GM23338 (cell line): ENCODE data around the gene TMBIM1. TPM values are rescaled to one million over a fixed set of nuclear protein-coding genes. Genes with fewer than 3 reads are reported as not detected.

ENCODE experiments used
- ATAC-seq: fragments of 200-7000 bp; cut with Tn5 transposase; 3 replicates; pipeline ENCODE4 v1.9.1; 2020
- DNase-seq: peaks from one replicate; pipeline ENCODE4 v3.0.0-alpha.2; 2015; ENCODE audit warnings: low spot score
- H2AFZ ChIP-seq: fragments of 200-600 bp; sonication (generic); 2 replicates; pipeline ENCODE4 v1.8.0; 2016; ENCODE audit warnings: antibody characterized with exemption, mild to moderate bottlenecking, moderate library complexity
- H3F3A ChIP-seq: fragments of 200-600 bp; sonication (generic); replicated peaks from 2 replicates; pipeline ENCODE4 v1.8.0; 2017; ENCODE audit warnings: antibody characterized with exemption, mixed run types, low read depth
- H3K27ac ChIP-seq: fragments of 200-600 bp; sonication (generic); 2 replicates; pipeline ENCODE4 v1.6.1; 2016; ENCODE audit warnings: low read depth
- H3K27me3 ChIP-seq: fragments of 200-600 bp; sonication (generic); 2 replicates; pipeline ENCODE4 v1.8.0; 2016; ENCODE audit warnings: mild to moderate bottlenecking, mixed run types, moderate library complexity; ENCODE audit not compliant: insufficient read depth
- H3K36me3 ChIP-seq: fragments of 200-600 bp; sonication (generic); 2 replicates; pipeline ENCODE4 v1.8.0; 2016; ENCODE audit warnings: mild to moderate bottlenecking; ENCODE audit not compliant: insufficient read depth
- H3K4me1 ChIP-seq: fragments of 200-600 bp; sonication (generic); 2 replicates; pipeline ENCODE4 v1.8.0; 2016; ENCODE audit warnings: mild to moderate bottlenecking, moderate library complexity; ENCODE audit not compliant: insufficient read depth
- H3K4me2 ChIP-seq: fragments of 200-600 bp; sonication (generic); 2 replicates; pipeline ENCODE4 v1.7.1; 2017; ENCODE audit warnings: mixed run types
- H3K4me3 ChIP-seq: fragments of 200-600 bp; sonication (generic); 2 replicates; pipeline ENCODE4 v1.6.1; 2016; ENCODE audit warnings: mixed run types
- H3K79me2 ChIP-seq: fragments of 200-600 bp; sonication (generic); replicated peaks from 2 replicates; pipeline ENCODE4 v1.8.0; 2017; ENCODE audit warnings: mild to moderate bottlenecking; ENCODE audit not compliant: insufficient read depth
- H3K9me2 ChIP-seq: fragments of 200-600 bp; sonication (generic); 2 replicates; pipeline ENCODE4 v1.8.0; 2017; ENCODE audit not compliant: insufficient read depth
- H4K20me1 ChIP-seq: fragments of 200-600 bp; sonication (generic); replicated peaks from 2 replicates; pipeline ENCODE4 v1.8.0; 2017; ENCODE audit warnings: mild to moderate bottlenecking; ENCODE audit not compliant: insufficient read depth
- H3K27ac Mint-ChIP-seq: 2 replicates; pipeline ENCODE4 v1.8.0; 2020; ENCODE audit warnings: inconsistent platforms, mild to moderate bottlenecking, moderate library complexity, mixed read lengths
- H3K27me3 Mint-ChIP-seq: 3 replicates; pipeline ENCODE4 v1.8.0; 2022; ENCODE audit warnings: low read depth, mild to moderate bottlenecking, moderate library complexity, mixed read lengths, inconsistent platforms; ENCODE audit not compliant: insufficient read depth, poor library complexity
- H3K36me3 Mint-ChIP-seq: 3 replicates; pipeline ENCODE4 v1.8.0; 2021; ENCODE audit warnings: low read depth, mild to moderate bottlenecking, inconsistent platforms, moderate library complexity, mixed read lengths
- H3K4me1 Mint-ChIP-seq: 3 replicates; pipeline ENCODE4 v1.8.0; 2020; ENCODE audit warnings: mild to moderate bottlenecking, inconsistent platforms, mixed read lengths
- H3K4me3 Mint-ChIP-seq: 3 replicates; pipeline ENCODE4 v1.8.0; 2021; ENCODE audit warnings: moderate library complexity, mild to moderate bottlenecking, inconsistent platforms, mixed read lengths
- H3K9me3 Mint-ChIP-seq: 3 replicates; pipeline ENCODE4 v1.8.0; 2020; ENCODE audit warnings: moderate library complexity, mild to moderate bottlenecking, inconsistent platforms, mixed read lengths
- CREB1 ChIP-seq: fragments of 250-450 bp; sonication (Bioruptor Pico); IDR thresholded peaks from 2 replicates; pipeline ENCODE4 v1.5.0; 2020; ENCODE audit warnings: low read depth, mild to moderate bottlenecking, moderate library complexity
- EZH2 ChIP-seq: fragments of 200-600 bp; sonication (generic); IDR thresholded peaks from one replicate; pipeline ENCODE4 v1.8.0; 2017; ENCODE audit warnings: antibody characterized with exemption, mild to moderate bottlenecking, low read depth; ENCODE audit not compliant: unreplicated experiment
- JUNB ChIP-seq: IDR thresholded peaks from one replicate; pipeline ENCODE4 v1.6.1; 2016; ENCODE audit warnings: antibody characterized with exemption; ENCODE audit not compliant: unreplicated experiment
- NANOG ChIP-seq: IDR thresholded peaks from 2 replicates; pipeline ENCODE4 v1.6.1; 2016; ENCODE audit warnings: antibody characterized with exemption, borderline replicate concordance
- ZNF114 ChIP-seq: fragments of 250-450 bp; sonication (Bioruptor Pico); IDR thresholded peaks from 2 replicates; pipeline ENCODE4 v1.5.0; 2020; ENCODE audit warnings: mild to moderate bottlenecking, moderate library complexity
- ZNF331 ChIP-seq: fragments of 250-450 bp; sonication (Bioruptor Pico); IDR thresholded peaks from 2 replicates; pipeline ENCODE4 v1.5.0; 2020; ENCODE audit warnings: low read depth, mild to moderate bottlenecking, moderate library complexity
- polyA plus RNA-seq: library from polyadenylated mRNA; unstranded; fragments of >200 nt; fragmentation: Nextera tagmentation; extraction: Ambion mirVana; gene quantifications from 2 replicates; pipeline ENCODE4 v1.2.1, GENCODE V29; 2016
- total RNA-seq: library from RNA; depleted of rRNA; stranded (reverse); fragments of >200 nt; shearing (Covaris generic); gene quantifications from 2 replicates; pipeline ENCODE4 v1.2.3, GENCODE V29; 2014
- TF ChIP-seq, protein P1 (sequence below): fragments of 250-450 bp; sonication (Bioruptor Pico); IDR thresholded peaks from 2 replicates; pipeline ENCODE4 v1.5.0; 2020; ENCODE audit warnings: mild to moderate bottlenecking, moderate library complexity
- TF ChIP-seq, protein P2 (sequence below), 2 experiments: fragments of 200-600 bp in 1 of 2; sonication (generic) in 1 of 2; conservative IDR thresholded peaks; 2 replicates each; pipeline versions ENCODE4 v1.5.1 to v1.6.1; 2016 to 2017; ENCODE audit warnings: antibody characterized with exemption in 2 of 2, low read depth in 2 of 2, mild to moderate bottlenecking in 2 of 2, moderate library complexity in 1 of 2
- TF ChIP-seq, protein P3 (sequence below): IDR thresholded peaks from one replicate; pipeline ENCODE4 v1.6.1; 2018; ENCODE audit warnings: antibody characterized with exemption; ENCODE audit not compliant: unreplicated experiment

TMBIM1 gene
- total and polyA plus RNA-seq, 2 experiments from 2014 or later, result 12.0 to 20.8 TPM

DNA sequence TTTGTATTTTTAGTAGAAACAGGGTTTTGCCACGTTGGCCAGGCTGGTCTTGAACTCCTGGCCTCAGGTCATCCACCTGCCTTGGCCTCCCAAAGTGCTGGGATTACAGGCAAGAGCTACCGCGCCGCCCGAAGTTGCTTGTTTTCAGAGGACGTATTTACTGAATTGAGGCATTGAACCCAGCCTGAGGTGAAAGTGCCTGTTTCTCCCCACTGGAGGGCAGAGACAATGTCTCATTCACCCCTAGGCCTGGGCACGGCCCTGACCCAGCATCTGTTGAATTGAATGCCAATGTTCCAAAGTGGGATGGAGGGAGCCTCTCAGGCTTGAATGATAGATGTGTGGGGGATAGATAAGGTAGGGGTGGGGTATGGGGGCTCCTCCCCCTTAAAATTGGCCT lies 4.5 kb upstream of the TMBIM1 start:
- Histone ChIP-seq H3K4me1 (peaks cover 22% of the 10 kb centered on the region), H2AFZ (no peak overlapping the region), H3K4me2 (no peak overlapping the region), H3K27ac (no peak overlapping the region), H3K79me2 (no peaks in the 10 kb centered on the region), H3K36me3 (no peaks in the 10 kb centered on the region), H3K9me2 (no peaks in the 10 kb centered on the region), H3F3A (no peaks in the 10 kb centered on the region), H3K4me3 (no peak overlapping the region), H4K20me1 (no peaks in the 10 kb centered on the region), H3K27me3 (no peaks in the 10 kb centered on the region)
- H3K9me3 Mint-ChIP-seq, result no peaks in the 10 kb centered on the region; the same call in 2 of the 3 replicates
- DNase-seq (peak; percentile 35), ATAC-seq (no peak; the same call in 2 of the 3 replicates)
- H3K27ac Mint-ChIP-seq, result no peak overlapping the region
- no peak overlapping the region for H3K4me3 Mint-ChIP-seq
- peaks cover 30% of the 10 kb centered on the region for H3K4me1 Mint-ChIP-seq
- no peaks in the 10 kb centered on the region for H3K36me3 Mint-ChIP-seq
- H3K27me3 Mint-ChIP-seq, result peaks cover 15% of the 10 kb centered on the region
- TF ChIP-seq CREB1 (CRISPR knock-in tag) (no peak), ZNF331 (CRISPR knock-in tag) (no peak), NANOG (no peak), ZNF114 (CRISPR knock-in tag) (no peak), JUNB (no peak), EZH2 (no peak)
- TF ChIP-seq, protein P1, sequence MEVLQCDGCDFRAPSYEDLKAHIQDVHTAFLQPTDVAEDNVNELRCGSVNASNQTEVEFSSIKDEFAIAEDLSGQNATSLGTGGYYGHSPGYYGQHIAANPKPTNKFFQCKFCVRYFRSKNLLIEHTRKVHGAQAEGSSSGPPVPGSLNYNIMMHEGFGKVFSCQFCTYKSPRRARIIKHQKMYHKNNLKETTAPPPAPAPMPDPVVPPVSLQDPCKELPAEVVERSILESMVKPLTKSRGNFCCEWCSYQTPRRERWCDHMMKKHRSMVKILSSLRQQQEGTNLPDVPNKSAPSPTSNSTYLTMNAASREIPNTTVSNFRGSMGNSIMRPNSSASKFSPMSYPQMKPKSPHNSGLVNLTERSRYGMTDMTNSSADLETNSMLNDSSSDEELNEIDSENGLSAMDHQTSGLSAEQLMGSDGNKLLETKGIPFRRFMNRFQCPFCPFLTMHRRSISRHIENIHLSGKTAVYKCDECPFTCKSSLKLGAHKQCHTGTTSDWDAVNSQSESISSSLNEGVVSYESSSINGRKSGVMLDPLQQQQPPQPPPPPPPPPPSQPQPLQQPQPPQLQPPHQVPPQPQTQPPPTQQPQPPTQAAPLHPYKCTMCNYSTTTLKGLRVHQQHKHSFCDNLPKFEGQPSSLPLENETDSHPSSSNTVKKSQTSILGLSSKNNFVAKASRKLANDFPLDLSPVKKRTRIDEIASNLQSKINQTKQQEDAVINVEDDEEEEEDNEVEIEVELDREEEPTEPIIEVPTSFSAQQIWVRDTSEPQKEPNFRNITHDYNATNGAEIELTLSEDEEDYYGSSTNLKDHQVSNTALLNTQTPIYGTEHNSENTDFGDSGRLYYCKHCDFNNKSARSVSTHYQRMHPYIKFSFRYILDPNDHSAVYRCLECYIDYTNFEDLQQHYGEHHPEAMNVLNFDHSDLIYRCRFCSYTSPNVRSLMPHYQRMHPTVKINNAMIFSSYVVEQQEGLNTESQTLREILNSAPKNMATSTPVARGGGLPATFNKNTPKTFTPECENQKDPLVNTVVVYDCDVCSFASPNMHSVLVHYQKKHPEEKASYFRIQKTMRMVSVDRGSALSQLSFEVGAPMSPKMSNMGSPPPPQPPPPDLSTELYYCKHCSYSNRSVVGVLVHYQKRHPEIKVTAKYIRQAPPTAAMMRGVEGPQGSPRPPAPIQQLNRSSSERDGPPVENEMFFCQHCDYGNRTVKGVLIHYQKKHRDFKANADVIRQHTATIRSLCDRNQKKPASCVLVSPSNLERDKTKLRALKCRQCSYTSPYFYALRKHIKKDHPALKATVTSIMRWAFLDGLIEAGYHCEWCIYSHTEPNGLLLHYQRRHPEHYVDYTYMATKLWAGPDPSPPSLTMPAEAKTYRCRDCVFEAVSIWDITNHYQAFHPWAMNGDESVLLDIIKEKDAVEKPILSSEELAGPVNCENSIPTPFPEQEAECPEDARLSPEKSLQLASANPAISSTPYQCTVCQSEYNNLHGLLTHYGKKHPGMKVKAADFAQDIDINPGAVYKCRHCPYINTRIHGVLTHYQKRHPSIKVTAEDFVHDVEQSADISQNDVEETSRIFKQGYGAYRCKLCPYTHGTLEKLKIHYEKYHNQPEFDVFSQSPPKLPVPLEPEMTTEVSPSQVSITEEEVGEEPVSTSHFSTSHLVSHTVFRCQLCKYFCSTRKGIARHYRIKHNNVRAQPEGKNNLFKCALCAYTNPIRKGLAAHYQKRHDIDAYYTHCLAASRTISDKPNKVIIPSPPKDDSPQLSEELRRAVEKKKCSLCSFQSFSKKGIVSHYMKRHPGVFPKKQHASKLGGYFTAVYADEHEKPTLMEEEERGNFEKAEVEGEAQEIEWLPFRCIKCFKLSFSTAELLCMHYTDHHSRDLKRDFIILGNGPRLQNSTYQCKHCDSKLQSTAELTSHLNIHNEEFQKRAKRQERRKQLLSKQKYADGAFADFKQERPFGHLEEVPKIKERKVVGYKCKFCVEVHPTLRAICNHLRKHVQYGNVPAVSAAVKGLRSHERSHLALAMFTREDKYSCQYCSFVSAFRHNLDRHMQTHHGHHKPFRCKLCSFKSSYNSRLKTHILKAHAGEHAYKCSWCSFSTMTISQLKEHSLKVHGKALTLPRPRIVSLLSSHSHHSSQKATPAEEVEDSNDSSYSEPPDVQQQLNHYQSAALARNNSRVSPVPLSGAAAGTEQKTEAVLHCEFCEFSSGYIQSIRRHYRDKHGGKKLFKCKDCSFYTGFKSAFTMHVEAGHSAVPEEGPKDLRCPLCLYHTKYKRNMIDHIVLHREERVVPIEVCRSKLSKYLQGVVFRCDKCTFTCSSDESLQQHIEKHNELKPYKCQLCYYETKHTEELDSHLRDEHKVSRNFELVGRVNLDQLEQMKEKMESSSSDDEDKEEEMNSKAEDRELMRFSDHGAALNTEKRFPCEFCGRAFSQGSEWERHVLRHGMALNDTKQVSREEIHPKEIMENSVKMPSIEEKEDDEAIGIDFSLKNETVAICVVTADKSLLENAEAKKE (CRISPR knock-in tag), result no peak
- TF ChIP-seq, protein P2, sequence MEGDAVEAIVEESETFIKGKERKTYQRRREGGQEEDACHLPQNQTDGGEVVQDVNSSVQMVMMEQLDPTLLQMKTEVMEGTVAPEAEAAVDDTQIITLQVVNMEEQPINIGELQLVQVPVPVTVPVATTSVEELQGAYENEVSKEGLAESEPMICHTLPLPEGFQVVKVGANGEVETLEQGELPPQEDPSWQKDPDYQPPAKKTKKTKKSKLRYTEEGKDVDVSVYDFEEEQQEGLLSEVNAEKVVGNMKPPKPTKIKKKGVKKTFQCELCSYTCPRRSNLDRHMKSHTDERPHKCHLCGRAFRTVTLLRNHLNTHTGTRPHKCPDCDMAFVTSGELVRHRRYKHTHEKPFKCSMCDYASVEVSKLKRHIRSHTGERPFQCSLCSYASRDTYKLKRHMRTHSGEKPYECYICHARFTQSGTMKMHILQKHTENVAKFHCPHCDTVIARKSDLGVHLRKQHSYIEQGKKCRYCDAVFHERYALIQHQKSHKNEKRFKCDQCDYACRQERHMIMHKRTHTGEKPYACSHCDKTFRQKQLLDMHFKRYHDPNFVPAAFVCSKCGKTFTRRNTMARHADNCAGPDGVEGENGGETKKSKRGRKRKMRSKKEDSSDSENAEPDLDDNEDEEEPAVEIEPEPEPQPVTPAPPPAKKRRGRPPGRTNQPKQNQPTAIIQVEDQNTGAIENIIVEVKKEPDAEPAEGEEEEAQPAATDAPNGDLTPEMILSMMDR (conservative IDR thresholded peaks at IDR 0.05; ENCODE audit: low read depth in 2 of 2), result peak; percentile 12 to 21; a peak in 1 of 4 replicates
- TF ChIP-seq, protein P3, sequence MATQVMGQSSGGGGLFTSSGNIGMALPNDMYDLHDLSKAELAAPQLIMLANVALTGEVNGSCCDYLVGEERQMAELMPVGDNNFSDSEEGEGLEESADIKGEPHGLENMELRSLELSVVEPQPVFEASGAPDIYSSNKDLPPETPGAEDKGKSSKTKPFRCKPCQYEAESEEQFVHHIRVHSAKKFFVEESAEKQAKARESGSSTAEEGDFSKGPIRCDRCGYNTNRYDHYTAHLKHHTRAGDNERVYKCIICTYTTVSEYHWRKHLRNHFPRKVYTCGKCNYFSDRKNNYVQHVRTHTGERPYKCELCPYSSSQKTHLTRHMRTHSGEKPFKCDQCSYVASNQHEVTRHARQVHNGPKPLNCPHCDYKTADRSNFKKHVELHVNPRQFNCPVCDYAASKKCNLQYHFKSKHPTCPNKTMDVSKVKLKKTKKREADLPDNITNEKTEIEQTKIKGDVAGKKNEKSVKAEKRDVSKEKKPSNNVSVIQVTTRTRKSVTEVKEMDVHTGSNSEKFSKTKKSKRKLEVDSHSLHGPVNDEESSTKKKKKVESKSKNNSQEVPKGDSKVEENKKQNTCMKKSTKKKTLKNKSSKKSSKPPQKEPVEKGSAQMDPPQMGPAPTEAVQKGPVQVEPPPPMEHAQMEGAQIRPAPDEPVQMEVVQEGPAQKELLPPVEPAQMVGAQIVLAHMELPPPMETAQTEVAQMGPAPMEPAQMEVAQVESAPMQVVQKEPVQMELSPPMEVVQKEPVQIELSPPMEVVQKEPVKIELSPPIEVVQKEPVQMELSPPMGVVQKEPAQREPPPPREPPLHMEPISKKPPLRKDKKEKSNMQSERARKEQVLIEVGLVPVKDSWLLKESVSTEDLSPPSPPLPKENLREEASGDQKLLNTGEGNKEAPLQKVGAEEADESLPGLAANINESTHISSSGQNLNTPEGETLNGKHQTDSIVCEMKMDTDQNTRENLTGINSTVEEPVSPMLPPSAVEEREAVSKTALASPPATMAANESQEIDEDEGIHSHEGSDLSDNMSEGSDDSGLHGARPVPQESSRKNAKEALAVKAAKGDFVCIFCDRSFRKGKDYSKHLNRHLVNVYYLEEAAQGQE, result no peak
